NCI-H2029 (cell line): ENCODE results near the gene PUS10.
"Not testable (repeated sequence)": the region's sequence is repeated elsewhere in the genome, so short reads cannot be mapped to it uniquely, and the experiment has no call there.

Experiments used
- DNase-seq: peaks from one replicate; lab custom pipeline; 2025; lab: John Stamatoyannopoulos, UW

Gene PUS10

DNA sequence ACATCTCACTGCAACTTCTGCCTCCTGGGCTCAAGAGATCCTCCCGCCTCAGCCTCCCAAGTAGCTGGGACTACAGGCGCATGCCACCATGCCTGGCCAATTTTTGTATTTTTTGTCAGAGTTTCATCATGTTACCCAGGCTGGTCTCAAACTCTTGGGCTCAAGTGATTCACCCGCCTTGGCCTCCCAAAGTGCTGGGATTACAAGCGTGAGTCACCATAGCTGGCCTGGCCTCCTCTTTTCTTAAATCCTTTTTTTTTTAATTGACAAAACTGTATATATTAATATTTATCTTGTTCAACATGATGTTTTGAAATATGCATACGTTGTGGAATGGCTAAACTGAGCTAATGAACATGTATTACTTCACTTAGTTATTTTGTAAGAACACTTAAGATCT, 86.0 kb downstream of the PUS10 start:
- DNase-seq: not testable (repeated sequence)

DNA sequence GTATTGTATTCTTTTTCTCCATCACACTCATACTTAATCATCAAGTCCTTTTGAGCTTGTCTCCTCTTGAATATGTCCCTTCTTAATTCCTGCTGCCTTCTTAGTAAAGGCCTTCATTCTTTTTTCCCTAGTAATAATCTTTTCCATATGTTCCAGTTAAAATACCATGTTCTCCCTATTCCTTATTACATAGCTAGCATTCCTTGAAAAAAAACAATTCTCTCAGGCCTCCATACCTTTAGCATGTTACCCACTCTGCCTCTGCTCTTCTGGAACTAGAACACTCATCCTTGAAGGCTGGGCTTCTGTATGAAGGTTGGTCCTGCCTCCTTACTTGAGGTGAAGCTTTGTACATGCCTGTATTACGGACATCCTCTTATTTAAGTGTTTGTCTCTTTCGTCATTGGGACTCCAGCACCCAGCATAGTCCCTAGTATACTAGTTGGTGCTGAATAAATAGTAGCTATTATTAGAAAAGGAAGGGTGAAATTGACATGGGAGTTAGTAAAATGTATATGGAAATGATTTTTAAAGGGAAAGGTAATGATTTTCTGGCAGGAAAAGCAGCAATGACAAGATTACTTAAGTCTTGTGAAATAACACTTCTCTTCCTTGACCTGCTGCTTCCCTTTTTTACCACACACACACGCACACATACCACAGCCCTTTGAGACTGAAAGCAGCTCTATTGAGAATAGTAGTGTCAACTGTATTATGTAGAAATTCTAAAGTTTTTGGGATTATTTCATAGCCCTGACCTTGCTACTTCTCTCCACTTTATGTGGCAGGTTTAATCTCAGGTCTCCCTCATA, 91.1 kb downstream of the PUS10 start:
- no peak for DNase-seq

DNA sequence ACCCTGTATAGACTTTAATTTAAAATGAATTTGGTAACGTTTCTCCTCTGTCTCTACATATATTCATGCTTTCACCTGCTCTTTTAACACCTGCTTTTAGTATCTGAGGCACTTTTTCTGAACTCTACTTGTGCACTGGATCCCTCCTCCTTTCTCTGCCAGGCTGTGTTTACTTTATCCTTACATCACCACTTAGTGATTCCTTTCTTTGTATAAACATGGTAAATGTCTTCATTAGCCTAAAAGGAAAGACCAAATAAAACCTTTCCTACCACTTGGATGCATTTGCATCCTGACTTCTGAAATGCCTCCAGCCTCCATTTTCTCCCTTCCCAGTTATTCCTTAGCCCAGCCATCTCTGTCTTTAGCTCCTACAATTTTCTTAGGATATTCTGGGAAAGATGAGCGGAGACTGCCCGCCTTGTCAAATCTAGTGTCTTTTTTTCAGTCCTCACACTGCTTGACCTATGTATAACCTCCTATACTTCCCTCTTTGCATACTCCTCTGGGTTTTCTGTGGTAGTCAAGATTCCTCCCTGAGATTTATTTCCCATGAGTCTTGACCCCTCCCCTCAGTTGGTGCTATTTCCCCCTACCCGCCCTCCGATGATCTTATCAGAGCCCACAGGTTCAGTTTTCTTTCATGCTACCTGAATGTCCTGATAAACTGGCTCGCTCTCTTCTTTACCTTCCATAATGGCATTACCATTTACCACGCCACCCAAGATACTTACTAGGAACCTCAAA, 91.9 kb downstream of the PUS10 start:
- peak; percentile 65 for DNase-seq

DNA sequence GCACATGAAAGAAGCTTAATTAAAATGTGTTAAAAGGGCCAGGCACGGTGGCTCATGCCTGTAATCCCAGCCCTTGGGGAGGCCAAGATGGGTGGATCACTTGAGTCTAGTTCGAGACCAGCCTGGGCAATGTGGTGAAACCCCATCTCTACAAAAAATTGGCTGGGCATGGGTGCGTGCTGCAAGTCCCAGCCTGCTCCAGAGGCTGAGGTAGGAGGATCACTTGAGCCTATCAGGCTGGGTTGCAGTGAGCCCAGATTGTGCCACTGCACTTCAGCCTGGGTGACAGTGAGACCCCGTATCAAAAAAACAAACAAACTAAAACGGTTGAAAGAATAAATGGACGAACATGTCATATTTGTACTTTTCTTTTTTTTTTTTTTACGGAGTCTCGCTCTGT, 110.7 kb downstream of the PUS10 start:
- no peak for DNase-seq

DNA sequence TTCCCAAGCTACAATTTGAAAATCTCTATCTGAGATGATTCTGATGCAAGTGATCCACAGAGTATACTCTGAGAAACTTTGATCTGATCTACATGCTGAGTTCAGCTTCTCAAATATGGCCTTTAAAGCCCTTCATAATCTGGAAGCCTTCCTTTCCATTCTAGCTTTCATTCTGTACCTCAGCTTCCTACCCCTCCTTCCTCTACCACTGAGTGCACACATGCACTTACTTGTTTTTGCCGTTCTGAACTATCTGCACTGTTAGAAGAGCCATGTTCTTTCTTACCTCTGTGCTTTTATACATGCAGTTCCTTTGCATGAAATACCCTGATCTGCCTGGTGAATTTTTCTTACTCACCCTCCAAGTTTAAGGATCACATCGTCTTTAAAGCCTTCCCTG, 111.7 kb downstream of the PUS10 start:
- no peak for DNase-seq

DNA sequence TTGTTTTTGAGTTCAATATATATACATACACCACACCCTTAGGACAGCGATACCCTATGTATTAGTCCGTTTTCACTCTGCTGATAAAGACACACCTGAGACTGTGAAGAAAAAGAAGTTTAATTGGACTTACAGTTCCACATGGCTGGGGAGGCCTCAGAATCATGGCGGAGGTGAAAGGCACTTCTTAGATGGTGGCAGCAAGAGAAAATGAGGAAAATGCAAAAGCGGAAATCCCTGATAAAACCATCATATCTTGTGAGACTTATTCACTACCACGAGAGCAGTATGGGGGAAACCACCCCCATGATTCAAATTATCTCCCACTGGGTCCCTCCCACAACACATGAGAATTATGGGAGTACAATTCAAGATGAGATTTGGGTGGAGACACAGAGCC, 112.2 kb downstream of the PUS10 start:
- DNase-seq: not testable (repeated sequence)

DNA sequence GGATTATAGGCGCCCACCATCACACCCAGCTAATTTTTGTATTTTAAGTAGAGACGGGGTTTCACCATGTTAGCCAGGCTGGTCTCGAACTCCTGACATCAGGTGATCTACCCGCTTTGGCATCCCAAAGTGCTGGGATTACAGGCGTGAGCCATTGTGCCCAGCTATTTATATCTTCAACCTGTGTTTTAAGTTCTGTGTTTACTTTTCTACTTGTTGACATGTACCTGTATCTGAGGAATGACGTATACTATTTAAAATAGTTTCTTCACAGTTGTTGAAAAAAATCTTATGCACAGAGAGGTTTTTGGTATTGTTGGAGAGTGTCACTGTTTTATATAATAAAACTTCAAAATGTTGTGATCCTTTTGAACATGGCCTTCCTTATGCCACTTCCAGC, 116.8 kb downstream of the PUS10 start:
- not testable (repeated sequence) for DNase-seq

DNA sequence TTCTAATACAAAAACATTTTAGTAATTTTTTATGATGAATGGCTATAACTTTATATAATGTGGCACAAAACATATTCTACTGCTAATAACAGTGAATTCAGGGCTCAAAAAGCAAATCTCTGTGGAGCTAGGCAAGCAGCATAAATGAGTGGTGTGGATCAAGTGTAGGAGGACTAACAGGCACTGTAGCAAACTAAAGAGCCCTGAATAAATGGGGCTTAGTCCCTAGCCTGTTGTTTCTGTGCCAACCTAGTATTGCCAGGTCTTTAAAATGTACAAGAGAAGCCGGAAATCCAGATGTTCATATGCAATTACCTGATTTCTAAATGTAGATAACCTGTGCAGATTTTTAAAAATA, 118.2 kb downstream of the PUS10 start:
- DNase-seq: no peak

DNA sequence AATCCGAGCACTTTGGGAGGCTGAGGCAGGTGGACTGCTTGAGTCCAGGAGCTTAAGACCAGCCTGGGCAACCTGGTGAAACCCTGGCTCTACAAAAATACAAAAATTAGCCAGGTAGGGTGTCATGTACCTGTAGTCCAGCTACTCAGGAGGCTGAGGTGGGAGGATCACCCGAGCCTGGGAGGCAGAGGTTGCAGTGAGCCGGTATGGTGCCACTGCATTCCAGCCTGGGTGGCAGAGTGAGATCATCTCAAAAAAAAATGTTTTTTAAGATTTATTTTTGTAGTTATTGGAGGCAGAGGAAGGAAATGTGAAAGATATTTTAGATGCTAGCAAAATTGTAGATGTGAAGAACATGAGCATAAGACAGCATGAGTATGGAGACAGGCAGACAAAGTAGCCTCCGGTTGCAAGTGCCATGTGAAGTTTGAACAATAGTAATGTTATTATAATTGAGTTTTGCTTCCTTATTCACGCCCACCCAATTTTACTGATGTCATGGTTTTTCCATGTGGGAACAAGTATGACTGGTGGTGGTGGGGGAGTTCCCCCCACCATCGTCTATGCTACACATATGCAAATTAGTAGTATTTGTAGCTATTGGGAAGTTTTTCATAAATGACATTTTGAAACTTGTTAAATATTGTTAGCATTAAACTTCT, 118.7 kb downstream of the PUS10 start:
- DNase-seq: no peak

DNA sequence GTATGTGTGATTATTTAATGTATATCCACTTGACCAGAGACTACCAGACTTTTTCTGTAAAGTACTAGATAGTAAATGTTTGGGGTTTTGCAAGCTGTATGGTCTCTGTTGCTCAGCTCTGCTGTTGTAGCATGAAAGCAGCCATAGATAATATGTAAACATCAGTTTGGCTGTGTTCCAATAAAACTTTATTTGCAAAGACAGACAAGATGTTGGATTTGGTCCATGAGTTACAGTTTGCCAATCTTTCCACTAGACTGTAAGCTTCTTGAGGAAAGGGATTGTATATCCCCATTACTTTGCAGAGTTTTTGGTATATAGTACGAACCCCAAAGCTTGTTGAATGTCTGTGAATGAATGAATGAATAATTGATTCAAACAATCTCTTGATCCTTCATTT, 119.5 kb downstream of the PUS10 start:
- DNase-seq: peak; percentile 6
